GM12891 (cell line): ENCODE data around the gene ELOVL6.

Experiments
- POLR2A ChIP-seq: IDR thresholded peaks from 2 replicates; pipeline ENCODE4 v1.6.1; 2011; ENCODE audit warnings: low read depth, low read length, control low read depth
- TAF1 ChIP-seq: IDR thresholded peaks from 2 replicates; pipeline ENCODE4 v1.6.1; 2011; ENCODE audit warnings: low read depth, low read length, control low read depth

- TF ChIP-seq POLR2A (no peak), TAF1 (no peak)
Measured at GRCh38 chr4:110188113-110188512, 10.3 kb downstream of the ELOVL6 start.
